GM12892 (cell line): ENCODE results near the gene PARVG.

ENCODE experiments used
- POLR2A ChIP-seq: IDR thresholded peaks from 2 replicates; pipeline ENCODE4 v1.6.1; 2011; ENCODE audit warnings: low read depth, low read length, control low read depth
- POLR2AphosphoS5 ChIP-seq: IDR thresholded peaks from 2 replicates; pipeline ENCODE4 v1.6.1; 2011; ENCODE audit warnings: low read depth, low read length, control low read depth
- TAF1 ChIP-seq: IDR thresholded peaks from 2 replicates; pipeline ENCODE4 v1.6.1; 2011; ENCODE audit warnings: low read depth, mild to moderate bottlenecking, control low read depth, low read length, borderline replicate concordance

DNA sequence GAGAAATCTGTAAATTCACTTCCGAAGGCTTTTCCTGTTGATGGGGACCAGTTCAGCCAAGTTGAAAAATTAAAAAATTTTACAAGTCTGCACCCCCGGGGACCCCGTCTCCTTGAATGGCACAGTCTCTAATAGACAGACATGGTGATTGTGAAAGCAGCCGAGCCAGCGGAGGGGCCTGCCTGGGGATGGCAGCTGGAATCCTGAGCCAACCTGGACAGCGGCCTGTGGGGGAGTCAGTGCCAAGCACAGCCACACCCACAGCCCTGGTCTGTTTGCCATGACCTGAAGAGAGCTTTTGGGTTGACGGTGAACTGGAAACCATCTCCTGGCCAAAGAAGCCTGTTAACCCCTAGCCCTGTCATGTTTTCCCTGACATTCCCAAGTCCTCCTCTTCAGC, 64.7 kb downstream of the PARVG start:
- TF ChIP-seq POLR2A (no peak), TAF1 (no peak), POLR2AphosphoS5 (no peak)
